HepG2 (cell line): ENCODE results near the gene GLE1. TPM values are rescaled to one million over a fixed set of nuclear protein-coding genes. Genes with fewer than 3 reads are reported as not detected.
"Not testable (repeated sequence)": the region's sequence is repeated elsewhere in the genome, so short reads cannot be mapped to it uniquely, and the experiment has no call there.

Source experiments
- ATAC-seq: fragments of 200-7000 bp; cut with Tn5 transposase; 3 replicates; pipeline ENCODE4 v1.9.1; 2020; ENCODE audit warnings: mild to moderate bottlenecking, moderate library complexity
- BruUV-seq: library from RNA; stranded (reverse); fragments of 400-500 nt; replicated peaks from 2 replicates; lab custom pipeline; 2021; lab: Mats Ljungman, UMichigan
- CTCF ChIA-PET: fragments of 300-600 bp; formaldehyde crosslinking; extraction: SDS; loops from one replicate; lab custom pipeline; 2021; ENCODE audit warnings: low total read pairs, inconsistent platforms, low intra/inter-chr PET ratio; lab: Yijun Ruan, JAX
- POLR2A ChIA-PET: fragments of 350-600 bp; sonication (Branson Sonifier 250); formaldehyde crosslinking; loops from one replicate; lab custom pipeline; 2020; ENCODE audit warnings: antibody characterized with exemption, inconsistent platforms; lab: Yijun Ruan, JAX
- DNase-seq: peaks from one replicate; pipeline ENCODE4 v3.0.0-alpha.2; 2015; ENCODE audit warnings: low spot score
- FAIRE-seq: peaks from 3 replicates; lab custom pipeline; 2011; peaks lifted over from hg19 to GRCh38; lab: Jason Lieb, UNC
- H2AFZ ChIP-seq: one replicate; pipeline ENCODE4 v1.6.1; 2011; ENCODE audit warnings: low read length, inconsistent platforms
- H3K27ac ChIP-seq: fragments of 300-600 bp; 3 replicates; pipeline ENCODE4 v1.8.0; 2011; ENCODE audit warnings: mixed run types, mild to moderate bottlenecking, mixed read lengths, low read length, inconsistent platforms; ENCODE audit not compliant: insufficient read depth; ENCODE audit errors: extremely low read length
- H3K27me3 ChIP-seq, 2 experiments: fragments of 200-600 bp in 1 of 2; 2 replicates in 1 of 2; 3 replicates in 1 of 2; pipeline versions ENCODE4 v1.6.0 to v1.8.0; 2011; ENCODE audit warnings: low read length in 2 of 2, mild to moderate bottlenecking in 2 of 2, moderate library complexity in 2 of 2, inconsistent platforms in 1 of 2; ENCODE audit not compliant: insufficient read depth in 2 of 2, control insufficient read depth in 1 of 2
- H3K36me3 ChIP-seq, 2 experiments: fragments of 200-600 bp in 1 of 2; replicated peaks in 1 of 2; 2 replicates in 1 of 2; 3 replicates in 1 of 2; pipeline versions ENCODE4 v1.5.1 to v1.8.0; 2011; ENCODE audit warnings: low read length in 2 of 2, inconsistent platforms in 1 of 2; ENCODE audit not compliant: insufficient read depth in 2 of 2, control insufficient read depth in 1 of 2
- H3K4me1 ChIP-seq: 2 replicates; pipeline ENCODE4 v1.5.1; 2012; ENCODE audit warnings: low read length, inconsistent platforms; ENCODE audit not compliant: insufficient read depth
- H3K4me2 ChIP-seq: 2 replicates; pipeline ENCODE4 v1.6.0; 2011; ENCODE audit warnings: low read depth, low read length, inconsistent platforms
- H3K4me3 ChIP-seq, 3 experiments: fragments of 200-600 bp in 1 of 3; sonication (generic), shearing (Covaris generic) in 1 of 3; replicated peaks in 1 of 3; 2 replicates each; pipeline ENCODE4 v1.5.1; 2011 to 2016; ENCODE audit warnings: low read length in 3 of 3, inconsistent platforms in 2 of 3, low read depth in 2 of 3, mild to moderate bottlenecking in 2 of 3, control low read depth in 1 of 3, mixed read lengths in 1 of 3; ENCODE audit not compliant: insufficient read depth in 1 of 3
- H3K79me2 ChIP-seq: one replicate; pipeline ENCODE4 v1.6.1; 2011; ENCODE audit warnings: low read length, inconsistent platforms; ENCODE audit not compliant: insufficient read depth
- H3K9ac ChIP-seq: 2 replicates; pipeline ENCODE4 v1.6.0; 2011; ENCODE audit warnings: mild to moderate bottlenecking, low read depth, low read length, inconsistent platforms; ENCODE audit not compliant: insufficient read depth
- H3K9me3 ChIP-seq: 2 replicates; pipeline ENCODE4 v1.5.1; 2012; ENCODE audit warnings: mild to moderate bottlenecking, low read length
- H4K20me1 ChIP-seq: 2 replicates; pipeline ENCODE4 v1.6.0; 2011; ENCODE audit warnings: inconsistent platforms, mild to moderate bottlenecking, low read length, moderate library complexity; ENCODE audit not compliant: insufficient read depth
- AKNA ChIP-seq: sonication (generic); formaldehyde crosslinking; IDR thresholded peaks from 2 replicates; pipeline ENCODE4 v1.4.0; 2020; ENCODE audit warnings: missing genetic modification reagents, borderline replicate concordance
- CEBPB ChIP-seq: IDR thresholded peaks from 2 replicates; pipeline ENCODE4 v1.6.1; 2011; ENCODE audit warnings: low read depth, low read length, improper control_type of control experiment, borderline replicate concordance
- FOSL2 ChIP-seq: sonication (generic); formaldehyde crosslinking; IDR thresholded peaks from 2 replicates; pipeline ENCODE4 v1.4.0; 2020; ENCODE audit warnings: missing genetic modification reagents
- HNRNPH1 ChIP-seq: fragments of 200-400 bp; formaldehyde crosslinking; optimal IDR thresholded peaks from 2 replicates; pipeline ENCODE3; 2017; ENCODE audit warnings: mild to moderate bottlenecking, low read depth, low read length
- HNRNPK ChIP-seq: fragments of 200-400 bp; formaldehyde crosslinking; IDR thresholded peaks from 2 replicates; pipeline ENCODE4 v1.6.1; 2018; ENCODE audit warnings: low read length, low read depth, moderate library complexity, mild to moderate bottlenecking; ENCODE audit not compliant: poor library complexity, severe bottlenecking
- IRF2 ChIP-seq: IDR thresholded peaks from 2 replicates; pipeline ENCODE4 v1.6.1; 2018; ENCODE audit warnings: missing genetic modification reagents, missing compliant biosample characterization
- LCORL ChIP-seq, 2 experiments: fragments of 450-650 bp in 1 of 2; sonication (generic) in 1 of 2; formaldehyde crosslinking in 1 of 2; IDR thresholded peaks; 2 replicates each; pipeline versions ENCODE4 v1.5.0 to v1.6.1; 2017 to 2020; ENCODE audit warnings: antibody characterized with exemption in 1 of 2, missing genetic modification reagents in 1 of 2
- TEAD3 ChIP-seq: optimal IDR thresholded peaks from 2 replicates; pipeline ENCODE3; 2016; ENCODE audit warnings: borderline replicate concordance
- ZC3H4 ChIP-seq: sonication (generic); formaldehyde crosslinking; IDR thresholded peaks from 2 replicates; pipeline ENCODE4 v1.4.0; 2020; ENCODE audit warnings: missing genetic modification reagents, borderline replicate concordance
- ZNF430 ChIP-seq: sonication (generic); formaldehyde crosslinking; IDR thresholded peaks from 2 replicates; pipeline ENCODE4 v1.9.0; 2021; ENCODE audit warnings: mild to moderate bottlenecking, missing genetic modification reagents
- ZNF569 ChIP-seq: sonication (generic); formaldehyde crosslinking; IDR thresholded peaks from 2 replicates; pipeline ENCODE4 v1.5.0; 2020; ENCODE audit warnings: mild to moderate bottlenecking, missing genetic modification reagents, moderate library complexity, borderline replicate concordance
- WGBS: methylation state at CpG from one replicate; pipeline ENCODE4 v1.1.6; 2017; ENCODE audit warnings: low lambda C conversion rate; 5-methylcytosine and 5-hydroxymethylcytosine counted together
- in situ Hi-C: cut with HindIII; loops from 2 replicates; pipeline ENCODE4 v1.10.0; 2017; ENCODE audit warnings: low pct_unique_long_range_greater_than_20kb; ENCODE audit not compliant: extremely low pct_ligation_motif_present
- intact Hi-C: fragments of 100-400 bp; cut with micrococcal nuclease; formaldehyde crosslinking; loops from one replicate; pipeline ENCODE4 v1.10.0; 2022; ENCODE audit not compliant: unreplicated experiment
- polyA plus RNA-seq, 8 experiments: library from polyadenylated mRNA; depleted of rRNA in 3 of 8; stranded (reverse) in 7 of 8; unstranded in 1 of 8; fragments of >200 nt; fragmentation: Illumina TruSeq in 4 of 8; extraction: Trizol in 4 of 8; gene quantifications; 2 replicates each; pipeline versions ENCODE4 v1.2.1 to v1.2.3, GENCODE V29; 2011 to 2016; ENCODE audit warnings: low read depth in 4 of 8, missing spikeins in 1 of 8, mixed read lengths in 1 of 8; ENCODE audit not compliant: insufficient read depth in 1 of 8
- total RNA-seq, 5 experiments: library from RNA; depleted of rRNA; stranded (reverse); fragments of >200 nt; fragmentation: Illumina TruSeq; extraction: Trizol; gene quantifications; 2 replicates each; pipeline ENCODE4 v1.2.3, GENCODE V29; 2016; ENCODE audit warnings: low read depth in 1 of 5
- TF ChIP-seq, protein P1 (sequence below): sonication (generic); formaldehyde crosslinking; IDR thresholded peaks from 2 replicates; pipeline ENCODE4 v1.4.0; 2020; ENCODE audit warnings: missing genetic modification reagents

Gene GLE1
- total and polyA plus RNA-seq, 2 of the 13 experiments (the other 11 are each of a cell fraction or from before 2014, with no cell fraction given): 14.7 to 28.8 TPM

DNA sequence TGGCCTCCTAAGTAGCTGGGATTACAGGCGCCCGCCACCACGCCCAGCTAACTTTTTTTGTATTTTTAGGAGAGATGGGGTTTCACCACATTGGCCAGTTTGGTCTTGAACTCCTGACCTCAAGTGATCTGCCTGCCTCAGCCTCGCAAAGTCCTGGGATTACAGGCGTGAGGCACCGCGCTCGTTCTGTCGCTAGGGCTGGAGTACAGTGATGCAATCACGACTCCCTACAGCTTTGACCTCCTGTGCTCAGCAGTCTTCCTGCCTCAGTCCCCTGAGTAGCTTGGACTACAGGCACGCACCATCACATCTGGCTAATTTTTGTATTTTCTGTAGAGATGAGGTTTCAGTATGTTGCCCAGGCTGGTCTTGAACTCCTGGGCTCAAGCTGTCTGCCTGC, 82.4 kb downstream of the GLE1 start:
- H3K79me2 ChIP-seq, CTCF ChIA-PET, ATAC-seq, H4K20me1 ChIP-seq, BruUV-seq, H3K4me2 ChIP-seq, H2AFZ ChIP-seq, H3K9me3 ChIP-seq, H3K27me3 ChIP-seq, DNase-seq, H3K9ac ChIP-seq, POLR2A ChIA-PET, intact Hi-C loops, FAIRE-seq, H3K27ac ChIP-seq, H3K4me1 ChIP-seq, in situ Hi-C loops, H3K4me3 ChIP-seq: not testable (repeated sequence)
- peaks cover 38 to 76% of the 10 kb centered on the region in 2 experiments for H3K36me3 ChIP-seq
- TF ChIP-seq CEBPB: 0 out of 2 replicates have a peak, but pooled peaks have one; percentile 14
- 98% methylated on average over 11 of the region's 11 CpGs for WGBS

- FAIRE-seq (no peak), DNase-seq (no peak), ATAC-seq (no peak)
- Histone ChIP-seq H3K9me3 (no peaks in the 10 kb centered on the region), H3K4me1 (no peaks in the 10 kb centered on the region), H3K27ac (no peak overlapping the region), H2AFZ (no peak overlapping the region), H4K20me1 (no peaks in the 10 kb centered on the region), H3K36me3 (peaks cover 35 to 74% of the 10 kb centered on the region in 2 experiments), H3K4me3 (no peak overlapping the region), H3K4me2 (no peak overlapping the region), H3K9ac (no peak overlapping the region), H3K79me2 (no peaks in the 10 kb centered on the region), H3K27me3 (no peaks in the 10 kb centered on the region)
- POLR2A ChIA-PET: no interaction called here
- intact Hi-C loops: no loop called here
- in situ Hi-C loops: no loop called here
- no TSS peak for BruUV-seq
- CTCF ChIA-PET: no interaction called here
- 79% methylated on average over 5 of the region's 6 CpGs for WGBS
- no peak for TF ChIP-seq ZNF569 (CRISPR knock-in tag)
- TF ChIP-seq FOSL2 (CRISPR knock-in tag): no peak
- no peak for TF ChIP-seq HNRNPH1
- no peak for TF ChIP-seq IRF2 (CRISPR knock-in tag)
- no peak for TF ChIP-seq AKNA
- no peak for TF ChIP-seq ZNF430
- no peak for TF ChIP-seq TEAD3 (CRISPR knock-in tag)
- TF ChIP-seq, protein P1, sequence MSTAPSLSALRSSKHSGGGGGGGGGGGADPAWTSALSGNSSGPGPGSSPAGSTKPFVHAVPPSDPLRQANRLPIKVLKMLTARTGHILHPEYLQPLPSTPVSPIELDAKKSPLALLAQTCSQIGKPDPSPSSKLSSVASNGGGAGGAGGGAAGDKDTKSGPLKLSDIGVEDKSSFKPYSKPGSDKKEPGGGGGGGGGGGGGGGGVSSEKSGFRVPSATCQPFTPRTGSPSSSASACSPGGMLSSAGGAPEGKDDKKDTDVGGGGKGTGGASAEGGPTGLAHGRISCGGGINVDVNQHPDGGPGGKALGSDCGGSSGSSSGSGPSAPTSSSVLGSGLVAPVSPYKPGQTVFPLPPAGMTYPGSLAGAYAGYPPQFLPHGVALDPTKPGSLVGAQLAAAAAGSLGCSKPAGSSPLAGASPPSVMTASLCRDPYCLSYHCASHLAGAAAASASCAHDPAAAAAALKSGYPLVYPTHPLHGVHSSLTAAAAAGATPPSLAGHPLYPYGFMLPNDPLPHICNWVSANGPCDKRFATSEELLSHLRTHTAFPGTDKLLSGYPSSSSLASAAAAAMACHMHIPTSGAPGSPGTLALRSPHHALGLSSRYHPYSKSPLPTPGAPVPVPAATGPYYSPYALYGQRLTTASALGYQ: no peak
- TF ChIP-seq LCORL (IDR thresholded peaks at IDR 0.05): no peak
- no peak for TF ChIP-seq LCORL (CRISPR knock-in tag; IDR thresholded peaks at IDR 0.05)
- TF ChIP-seq ZC3H4 (CRISPR knock-in tag): no peak
- no peak for TF ChIP-seq HNRNPK
Measured at GRCh38 chr9:128587453-128587852, 82.9 kb downstream of the GLE1 start.
